GM19455 (cell line): Measurements from ENCODE around the gene LHX4.

Experiments used
- ATAC-seq: cut with Tn5 transposase; IDR thresholded peaks from one replicate; pipeline ENCODE4 v1.9.1; 2021; ENCODE audit not compliant: unreplicated experiment

The LHX4 gene

GRCh38 chr1:180270530-180271271 is 40.6 kb downstream of the LHX4 start:
- no peak for ATAC-seq

- ATAC-seq = no peak
Measured at GRCh38 chr1:180271272-180272255, 41.5 kb downstream of the LHX4 start.

- no peak for ATAC-seq
Measured at GRCh38 chr1:180272395-180272794, 42.3 kb downstream of the LHX4 start.

GRCh38 chr1:180273066-180273465 is 43.0 kb downstream of the LHX4 start:
- no peak for ATAC-seq

- no peak for ATAC-seq
Measured at GRCh38 chr1:180274221-180274620, 44.2 kb downstream of the LHX4 start.

- ATAC-seq = no peak
Measured at GRCh38 chr1:180275726-180276125, 45.7 kb downstream of the LHX4 start.

- ATAC-seq = no peak
Measured at GRCh38 chr1:180277476-180278193, 47.6 kb downstream of the LHX4 start.

- no peak for ATAC-seq
Measured at GRCh38 chr1:180278194-180278515, 48.1 kb downstream of the LHX4 start.

- ATAC-seq = no peak
Measured at GRCh38 chr1:180278596-180279395, 48.7 kb downstream of the LHX4 start.

- ATAC-seq = no peak
Measured at GRCh38 chr1:180279651-180280050, 49.6 kb downstream of the LHX4 start.

GRCh38 chr1:180280617-180281016 is 50.6 kb downstream of the LHX4 start:
- no peak for ATAC-seq

- ATAC-seq = no peak
Measured at GRCh38 chr1:180281490-180281889, 51.4 kb downstream of the LHX4 start.

GRCh38 chr1:180282401-180283044 is 52.5 kb downstream of the LHX4 start:
- no peak for ATAC-seq

- ATAC-seq = no peak
Measured at GRCh38 chr1:180283098-180283497, 53.0 kb downstream of the LHX4 start.

GRCh38 chr1:180286417-180286816 is 56.4 kb downstream of the LHX4 start:
- ATAC-seq = no peak

GRCh38 chr1:180287988-180288705 is 58.1 kb downstream of the LHX4 start:
- no peak for ATAC-seq

- ATAC-seq = no peak
Measured at GRCh38 chr1:180288940-180289339, 58.9 kb downstream of the LHX4 start.

GRCh38 chr1:180290265-180291001 is 60.4 kb downstream of the LHX4 start:
- ATAC-seq = no peak

GRCh38 chr1:180291004-180291403 is 60.9 kb downstream of the LHX4 start:
- ATAC-seq = no peak
